ENCODE measurements around the gene HRK. TPM values are rescaled to one million over a fixed set of nuclear protein-coding genes. Genes with fewer than 3 reads are reported as not detected.

HRK gene
- total RNA-seq, 2 donors from 2014 or later: 0.19 to 0.52 TPM

DNA sequence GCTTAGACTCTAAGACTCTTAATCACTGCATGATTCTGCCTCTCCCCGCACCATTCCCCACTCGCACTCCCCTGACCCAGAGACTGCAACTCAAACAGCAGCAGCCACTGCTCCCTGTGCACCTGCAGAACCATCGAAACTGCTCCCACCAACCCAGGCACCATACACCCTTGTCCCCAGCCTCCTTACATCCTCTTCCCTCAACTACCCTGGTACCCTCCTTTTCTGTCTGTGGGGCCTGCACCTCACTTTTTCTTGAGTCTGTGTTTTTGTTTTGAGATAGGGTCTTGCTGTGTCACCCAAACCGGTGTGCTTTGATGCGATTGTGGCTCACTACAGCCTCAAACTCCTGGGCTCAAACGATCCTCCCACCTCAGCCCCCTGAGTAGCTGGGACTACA lies 73.7 kb downstream of the HRK start:
- Histone ChIP-seq H3K9ac (ENCODE audit: low read depth in 2 of 2, low read length in 2 of 2) (no peak overlapping the region), H3K27ac (no peak overlapping the region), H3K9me3 (no peaks in the 10 kb centered on the region), H3K4me3 (no peak overlapping the region), H3K27me3 (no peaks in the 10 kb centered on the region), H3K4me1 (no peaks in the 10 kb centered on the region), H3K36me3 (no peaks in the 10 kb centered on the region)
- TF ChIP-seq, protein P1, sequence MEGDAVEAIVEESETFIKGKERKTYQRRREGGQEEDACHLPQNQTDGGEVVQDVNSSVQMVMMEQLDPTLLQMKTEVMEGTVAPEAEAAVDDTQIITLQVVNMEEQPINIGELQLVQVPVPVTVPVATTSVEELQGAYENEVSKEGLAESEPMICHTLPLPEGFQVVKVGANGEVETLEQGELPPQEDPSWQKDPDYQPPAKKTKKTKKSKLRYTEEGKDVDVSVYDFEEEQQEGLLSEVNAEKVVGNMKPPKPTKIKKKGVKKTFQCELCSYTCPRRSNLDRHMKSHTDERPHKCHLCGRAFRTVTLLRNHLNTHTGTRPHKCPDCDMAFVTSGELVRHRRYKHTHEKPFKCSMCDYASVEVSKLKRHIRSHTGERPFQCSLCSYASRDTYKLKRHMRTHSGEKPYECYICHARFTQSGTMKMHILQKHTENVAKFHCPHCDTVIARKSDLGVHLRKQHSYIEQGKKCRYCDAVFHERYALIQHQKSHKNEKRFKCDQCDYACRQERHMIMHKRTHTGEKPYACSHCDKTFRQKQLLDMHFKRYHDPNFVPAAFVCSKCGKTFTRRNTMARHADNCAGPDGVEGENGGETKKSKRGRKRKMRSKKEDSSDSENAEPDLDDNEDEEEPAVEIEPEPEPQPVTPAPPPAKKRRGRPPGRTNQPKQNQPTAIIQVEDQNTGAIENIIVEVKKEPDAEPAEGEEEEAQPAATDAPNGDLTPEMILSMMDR (IDR thresholded peaks at IDR 0.05): no peak
- DNase-seq: no peak
- intact Hi-C loops (cut with DNase I): no loop called here

DNA sequence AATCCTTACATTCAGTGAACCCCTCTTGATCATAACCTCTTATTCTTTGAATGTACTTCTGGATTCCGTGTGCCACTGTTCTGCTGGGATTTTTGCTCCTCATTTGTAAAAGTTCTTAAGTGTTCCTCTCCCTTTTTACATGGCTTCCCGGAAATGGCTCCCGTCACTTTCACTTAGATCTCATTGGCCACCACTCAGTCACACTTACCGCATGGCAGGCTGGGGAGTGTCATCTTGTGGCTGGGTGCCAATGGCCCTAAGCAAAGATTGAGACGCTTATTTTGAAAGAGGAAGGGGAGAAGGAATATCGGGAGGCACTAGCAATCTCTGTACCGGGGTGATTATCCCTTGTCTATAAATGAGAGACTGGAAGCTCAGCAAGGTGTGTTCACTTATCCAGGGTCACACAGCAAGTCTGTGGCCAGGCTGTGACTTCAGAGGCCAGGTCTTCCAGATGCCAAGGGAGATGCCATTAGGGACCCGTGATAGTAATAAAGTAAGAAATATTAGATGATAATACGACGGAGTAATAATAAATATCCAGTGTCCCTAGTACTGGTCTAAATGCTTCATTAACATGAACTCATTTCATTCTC lies 74.3 kb downstream of the HRK start:
- Histone ChIP-seq H3K36me3 (no peaks in the 10 kb centered on the region), H3K4me1 (no peaks in the 10 kb centered on the region), H3K4me3 (no peak overlapping the region), H3K9me3 (no peaks in the 10 kb centered on the region), H3K9ac (ENCODE audit: low read depth in 2 of 2, low read length in 2 of 2) (no peak overlapping the region), H3K27ac (no peak overlapping the region), H3K27me3 (no peaks in the 10 kb centered on the region)
- TF ChIP-seq, protein P1 (IDR thresholded peaks at IDR 0.05): no peak
- no peak for DNase-seq
- intact Hi-C loops (cut with DNase I): no loop called here

Other genes with a start within 250 kb of the HRK start
- gene SPRING1, start 143.4 kb downstream of the HRK start, total RNA-seq: 10 to 100 TPM; 55.5 to 62.1 TPM
- gene RNFT2, start 143.1 kb downstream of the HRK start, total RNA-seq: 10 to 100 TPM in 1 of 2 donors, 1 to 10 TPM in 1; 6.3 to 11.8 TPM
- 10 to 100 TPM; 11.1 to 13.7 TPM for gene FBXW8, start 29.5 kb upstream of the HRK start, total RNA-seq
- gene TESC, start 218.0 kb upstream of the HRK start, total RNA-seq: 1 to 10 TPM; 1.3 to 4.0 TPM